AML-193 (cell line): Measurements from ENCODE around the gene STUM.

Source experiments
- DNase-seq, 2 experiments: peaks; one replicate each; lab custom pipeline; 2025; lab: John Stamatoyannopoulos, UW

STUM gene

GRCh38 chr1:226533220-226533619, 15.3 kb upstream of the STUM start:
- DNase-seq, result no peak

DNA sequence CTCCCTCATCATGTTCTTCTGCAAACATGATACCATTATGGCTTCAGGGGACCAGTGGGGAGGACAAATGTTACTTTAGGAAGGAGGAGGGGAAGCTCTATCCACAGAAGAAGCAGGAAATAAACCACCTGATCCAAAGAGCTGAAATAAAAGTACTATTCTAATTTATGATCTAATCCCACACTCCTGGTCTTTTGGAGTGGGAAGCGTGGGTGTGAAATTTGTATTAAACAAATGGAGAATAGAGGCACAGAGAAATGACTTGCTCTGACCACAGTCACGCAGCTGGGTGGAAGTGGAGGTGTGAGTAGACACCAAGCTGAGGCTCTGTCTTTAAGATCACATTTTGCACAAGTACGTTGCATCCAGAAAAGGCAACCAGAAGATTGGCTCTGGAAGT, 14.5 kb upstream of the STUM start:
- no peak for DNase-seq

- DNase-seq, result no peak
Observed at GRCh38 chr1:226534645-226535044, 13.9 kb upstream of the STUM start.

GRCh38 chr1:226535666-226536065, 12.9 kb upstream of the STUM start:
- DNase-seq, result no peak

DNA sequence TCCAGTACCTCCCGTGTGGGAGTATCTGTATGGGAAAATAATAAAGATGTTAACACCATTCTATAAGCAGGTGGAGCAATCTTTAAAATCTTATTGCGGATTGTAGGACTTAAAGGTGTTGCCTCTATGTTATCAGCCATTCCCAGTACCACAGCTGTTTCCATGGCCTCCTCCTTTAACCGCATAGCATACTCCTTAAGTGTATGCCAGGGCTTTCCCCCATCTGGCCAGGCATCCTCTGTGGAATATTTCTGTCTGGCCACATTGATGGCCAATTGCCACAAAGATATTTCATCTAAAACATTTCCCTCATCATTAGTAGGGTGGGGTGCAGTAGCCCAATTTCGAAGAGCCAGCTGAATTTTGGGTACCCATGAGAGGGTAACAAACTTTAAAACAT, 7.3 kb upstream of the STUM start:
- DNase-seq, result no peak

GRCh38 chr1:226541631-226542622, 6.6 kb upstream of the STUM start:
- DNase-seq, result no peak

DNA sequence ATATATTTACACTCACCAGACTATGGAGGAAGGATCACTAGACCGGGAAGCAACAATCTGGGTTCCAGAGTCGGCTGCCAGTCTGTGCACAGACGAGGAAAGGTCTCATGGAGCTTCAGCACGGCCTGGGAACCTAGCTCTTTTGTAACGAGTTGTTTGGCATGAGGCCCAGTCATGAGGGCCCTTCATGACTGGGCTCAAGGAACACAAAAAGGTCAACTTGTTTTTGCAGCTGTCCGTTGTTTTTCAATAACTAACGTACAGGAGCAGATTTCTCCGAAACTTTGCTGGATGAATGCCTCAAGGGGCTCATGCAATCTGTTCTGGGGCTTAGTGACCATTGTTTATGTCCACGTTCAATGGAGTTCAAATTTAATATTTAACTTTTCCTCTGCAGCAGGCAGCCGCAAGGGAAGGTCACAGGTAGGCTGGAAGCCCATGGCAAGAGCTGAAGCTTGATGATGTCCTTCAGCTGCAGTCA, 5.9 kb upstream of the STUM start:
- no peak for DNase-seq

DNA sequence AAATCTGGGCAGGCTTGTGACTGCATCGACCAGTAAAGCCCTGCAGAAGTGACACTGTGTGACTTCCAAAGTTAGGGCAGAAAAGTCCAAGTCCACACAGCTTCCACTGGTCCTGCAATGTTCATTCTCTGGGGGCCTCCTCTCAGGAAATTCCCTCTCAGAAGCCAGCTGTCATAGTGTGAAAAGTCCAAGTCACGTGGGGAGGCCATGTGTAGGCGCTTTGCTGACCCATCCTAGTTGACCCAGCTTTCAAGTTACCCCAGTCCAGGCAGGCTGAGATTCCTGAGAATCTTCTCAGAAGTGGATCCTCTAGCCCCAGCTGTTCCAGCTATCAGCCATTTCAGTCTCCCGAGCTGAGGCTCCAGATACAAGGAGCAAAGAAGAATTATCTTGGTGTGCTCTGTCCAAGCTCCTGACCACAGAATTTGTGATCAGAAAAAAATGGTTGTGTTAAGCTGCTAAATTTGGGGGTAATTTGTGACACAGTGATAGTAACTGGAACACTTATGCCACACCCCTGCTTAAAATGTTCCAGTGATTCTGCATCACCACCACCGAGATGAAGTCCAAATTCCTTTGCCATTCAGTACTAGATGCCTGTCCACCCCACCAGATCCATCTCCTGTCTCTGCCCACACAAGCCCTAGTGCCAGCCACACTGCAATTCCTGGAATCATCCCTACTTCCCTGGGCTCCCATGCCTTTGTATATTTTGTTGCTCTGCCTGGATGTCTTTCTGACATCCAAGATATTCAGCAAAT, 2.5 kb upstream of the STUM start:
- DNase-seq, result no peak

- DNase-seq, result no peak
Observed at GRCh38 chr1:226546926-226547325, 1.6 kb upstream of the STUM start.

- DNase-seq, result peak; percentile 42 to 52
Observed at GRCh38 chr1:226547754-226548191, 791 bp upstream of the STUM start.

GRCh38 chr1:226549094-226549936, 751 bp downstream of the STUM start:
- no peak for DNase-seq

- DNase-seq, result no peak
Observed at GRCh38 chr1:226549937-226550671, 1.5 kb downstream of the STUM start.

DNA sequence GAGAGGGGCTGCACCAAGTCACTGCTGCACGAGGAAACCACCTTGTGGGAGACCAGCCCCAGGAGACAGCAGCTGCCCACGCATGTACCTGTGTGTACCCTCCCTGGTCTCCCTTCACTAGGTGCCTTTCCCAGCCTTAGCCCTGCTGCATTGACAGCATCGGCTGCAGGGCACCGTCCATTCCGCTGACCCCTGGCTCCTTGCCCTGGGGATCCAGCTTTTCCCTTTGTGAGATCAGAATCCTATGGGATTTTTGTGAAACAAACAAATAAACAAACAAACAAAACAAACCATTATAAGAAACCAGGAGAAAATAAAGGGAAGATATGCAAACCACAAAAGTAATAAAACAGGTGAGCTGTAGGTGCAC, 2.1 kb downstream of the STUM start:
- DNase-seq, result no peak

DNA sequence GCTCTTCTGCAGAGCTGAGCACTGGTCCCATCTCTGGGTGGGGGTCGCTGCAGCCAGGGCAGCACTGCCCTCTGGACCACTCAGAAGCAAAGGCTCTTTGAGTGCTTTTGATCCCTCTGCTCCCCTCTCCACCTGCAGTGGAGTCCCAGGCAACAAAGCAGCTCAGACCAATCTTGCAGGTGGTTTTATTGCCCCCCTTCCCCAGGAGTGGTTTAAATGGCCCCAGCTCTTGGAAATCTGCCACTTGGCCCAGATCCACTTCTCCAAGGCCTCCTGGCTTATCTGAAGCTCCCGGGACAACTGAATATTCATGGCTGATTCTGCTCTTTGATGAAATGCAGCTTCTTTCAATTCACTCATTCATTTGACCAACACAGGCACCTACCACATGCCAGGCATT, 2.7 kb downstream of the STUM start:
- DNase-seq, result no peak

GRCh38 chr1:226552061-226552460, 3.5 kb downstream of the STUM start:
- DNase-seq, result no peak

DNA sequence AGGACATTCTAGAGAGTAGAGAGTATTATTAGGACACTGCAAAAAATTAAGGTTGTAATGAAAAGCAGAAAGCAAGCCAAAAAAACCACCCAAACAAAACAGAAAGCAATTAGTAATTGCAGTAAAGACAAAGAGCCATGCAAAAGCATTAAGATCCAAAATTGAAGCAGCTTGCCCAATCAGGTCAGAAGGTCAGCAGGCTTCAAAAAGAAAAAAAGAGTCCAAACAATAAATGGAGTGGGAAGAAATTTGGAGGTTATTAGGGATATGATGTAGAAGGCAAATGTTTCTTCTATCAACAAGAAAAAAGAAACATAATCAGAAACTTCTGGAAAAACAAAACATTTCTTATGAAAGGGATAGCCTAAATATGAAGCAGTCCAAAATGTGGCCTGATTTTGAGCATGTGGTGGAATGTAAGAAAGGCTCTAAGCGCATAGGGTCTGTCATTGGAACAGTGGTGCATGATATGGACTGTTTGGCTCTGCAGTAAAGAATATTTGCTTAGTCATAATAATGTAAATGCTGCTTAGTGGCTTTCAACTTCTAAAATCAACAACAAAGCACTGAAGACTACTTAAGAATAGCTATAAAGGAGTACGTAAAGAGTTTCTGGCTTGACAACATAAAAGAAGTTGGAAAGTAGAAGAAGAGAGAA, 4.8 kb downstream of the STUM start:
- no peak for DNase-seq

DNA sequence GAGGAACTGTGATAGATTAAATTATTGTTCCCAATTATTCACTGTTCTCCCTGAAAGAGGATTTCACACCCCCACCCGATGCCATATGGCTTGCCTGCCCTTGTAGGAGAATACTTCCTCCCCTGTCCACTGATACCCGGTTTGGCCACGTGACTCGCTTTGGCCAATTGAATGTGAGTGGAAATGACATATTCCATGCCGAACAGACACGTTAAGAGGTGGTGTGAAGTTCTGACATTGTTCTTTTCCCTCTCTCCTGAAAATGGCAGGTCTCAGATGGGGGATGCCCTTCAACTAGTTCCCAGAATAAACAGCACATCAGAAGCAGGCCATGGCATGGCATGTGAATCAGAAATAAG, 5.3 kb downstream of the STUM start:
- no peak for DNase-seq

DNA sequence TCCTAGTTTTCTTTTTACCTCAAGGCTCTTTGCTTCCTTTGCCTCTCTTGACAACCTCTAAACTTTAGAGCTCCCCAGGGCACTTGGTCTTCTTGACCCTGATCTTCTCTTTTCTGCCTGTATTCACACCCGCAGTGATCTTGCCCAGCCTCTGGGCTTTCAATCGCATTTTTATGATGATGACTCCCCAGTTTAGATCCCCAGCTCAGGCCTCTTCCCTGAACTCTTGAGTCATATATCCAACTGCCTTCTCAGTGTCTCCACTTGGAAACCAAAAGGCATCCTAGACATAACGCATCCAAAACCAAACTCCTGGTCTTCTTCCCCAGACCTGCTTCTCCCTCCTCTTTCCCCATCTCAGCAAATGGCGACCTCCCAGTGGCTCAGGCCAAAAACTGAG, 6.5 kb downstream of the STUM start:
- no peak for DNase-seq

GRCh38 chr1:226557424-226557823, 8.9 kb downstream of the STUM start:
- DNase-seq, result no peak

GRCh38 chr1:226558036-226558650, 9.6 kb downstream of the STUM start:
- no peak for DNase-seq
